Activated naive CD8-positive, alpha-beta T cell treated with anti-CD3 and anti-CD28 coated beads, Interleukin-2, amount 50 U/mL, for 24 hours (primary cell): ENCODE results near the gene HRC.

Source experiments
- ATAC-seq: fragments of 150-1000 bp; cut with Tn5 transposase; one replicate; pipeline ENCODE4 v1.10.0; 2021
- DNase-seq: peaks from one replicate; pipeline ENCODE4 v3.0.0; 2021
- H3K27ac Mint-ChIP-seq: one replicate; pipeline ENCODE4 v1.8.0; 2021; ENCODE audit warnings: mild to moderate bottlenecking, mixed read lengths
- H3K27me3 Mint-ChIP-seq: one replicate; pipeline ENCODE4 v1.8.0; 2021; ENCODE audit warnings: mixed read lengths
- H3K36me3 Mint-ChIP-seq: one replicate; pipeline ENCODE4 v1.8.0; 2021; ENCODE audit warnings: low read depth, mixed read lengths
- H3K4me1 Mint-ChIP-seq: one replicate; pipeline ENCODE4 v1.8.0; 2021; ENCODE audit warnings: mixed read lengths
- H3K4me3 Mint-ChIP-seq: one replicate; pipeline ENCODE4 v1.8.0; 2021; ENCODE audit warnings: mild to moderate bottlenecking, moderate library complexity, mixed read lengths
- H3K9me3 Mint-ChIP-seq: one replicate; pipeline ENCODE4 v1.8.0; 2021; ENCODE audit warnings: mixed read lengths

Gene HRC

DNA sequence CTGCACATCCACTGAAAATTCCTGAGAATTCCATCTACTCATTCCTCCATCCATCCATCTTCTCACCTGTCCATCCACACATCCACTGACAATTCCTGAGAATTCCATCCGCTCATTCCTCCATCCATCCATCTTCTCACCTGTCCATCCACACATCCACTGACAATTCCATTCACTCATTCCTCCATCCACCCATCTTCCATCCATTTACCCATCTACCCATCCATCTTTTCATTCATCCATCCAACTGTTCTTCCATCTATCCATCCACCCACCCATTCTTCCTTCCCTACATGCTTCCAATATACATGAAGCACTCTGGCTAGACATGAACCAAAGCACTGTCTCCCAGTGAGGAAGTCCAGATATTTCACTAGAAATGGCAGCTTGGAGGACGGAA lies 18.0 kb upstream of the HRC start:
- ATAC-seq: no peak
- DNase-seq: no peak
- H3K4me1 Mint-ChIP-seq: peaks cover 9% of the 10 kb centered on the region
- H3K27ac Mint-ChIP-seq: no peak overlapping the region
- H3K27me3 Mint-ChIP-seq: peaks cover 6% of the 10 kb centered on the region
- no peaks in the 10 kb centered on the region for H3K36me3 Mint-ChIP-seq
- no peaks in the 10 kb centered on the region for H3K9me3 Mint-ChIP-seq
- no peak overlapping the region for H3K4me3 Mint-ChIP-seq

DNA sequence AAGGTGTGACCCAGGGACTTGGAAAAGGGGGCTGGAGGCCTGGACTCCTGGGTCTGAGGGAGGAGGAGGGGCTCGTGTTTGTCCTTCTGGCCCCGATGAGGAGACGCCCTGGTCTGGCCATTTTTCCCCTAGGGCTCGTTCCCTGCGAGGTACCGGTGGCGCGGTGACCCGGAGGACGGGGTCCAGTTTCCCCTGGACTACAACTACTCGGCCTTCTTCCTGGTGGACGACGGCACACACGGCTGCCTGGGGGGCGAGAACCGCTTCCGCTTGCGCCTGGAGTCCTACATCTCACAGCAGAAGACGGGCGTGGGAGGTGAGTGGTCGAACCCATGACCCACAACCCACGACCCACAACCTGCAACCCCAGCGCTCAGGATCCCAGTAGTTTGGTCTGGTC lies 13.2 kb upstream of the HRC start:
- Mint-ChIP-seq H3K36me3 (no peaks in the 10 kb centered on the region), H3K4me3 (no peak overlapping the region), H3K9me3 (no peaks in the 10 kb centered on the region), H3K27ac (no peak overlapping the region), H3K4me1 (no peaks in the 10 kb centered on the region), H3K27me3 (peaks cover 11% of the 10 kb centered on the region)
- ATAC-seq (no peak), DNase-seq (no peak)

DNA sequence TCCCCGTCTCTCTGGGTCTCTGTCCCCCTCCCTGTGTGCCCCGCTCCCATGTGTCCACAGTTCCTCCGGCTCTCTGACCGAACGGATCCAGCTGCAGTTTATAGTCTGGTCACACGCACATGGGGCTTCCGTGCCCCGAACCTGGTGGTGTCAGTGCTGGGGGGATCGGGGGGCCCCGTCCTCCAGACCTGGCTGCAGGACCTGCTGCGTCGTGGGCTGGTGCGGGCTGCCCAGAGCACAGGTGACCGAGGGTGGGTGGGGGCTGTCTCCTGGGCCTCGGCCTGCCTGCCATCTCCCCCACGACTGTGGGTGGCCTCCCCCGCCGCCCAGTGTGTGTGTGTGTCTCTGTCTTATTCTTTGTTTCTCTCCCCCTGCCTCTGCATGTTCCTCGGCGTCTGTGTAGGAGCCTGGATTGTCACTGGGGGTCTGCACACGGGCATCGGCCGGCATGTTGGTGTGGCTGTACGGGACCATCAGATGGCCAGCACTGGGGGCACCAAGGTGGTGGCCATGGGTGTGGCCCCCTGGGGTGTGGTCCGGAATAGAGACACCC lies 12.7 kb upstream of the HRC start:
- Mint-ChIP-seq H3K27me3 (peaks cover 11% of the 10 kb centered on the region), H3K36me3 (no peaks in the 10 kb centered on the region), H3K9me3 (no peaks in the 10 kb centered on the region), H3K4me3 (no peak overlapping the region), H3K27ac (no peak overlapping the region), H3K4me1 (no peaks in the 10 kb centered on the region)
- ATAC-seq (no peak), DNase-seq (no peak)

DNA sequence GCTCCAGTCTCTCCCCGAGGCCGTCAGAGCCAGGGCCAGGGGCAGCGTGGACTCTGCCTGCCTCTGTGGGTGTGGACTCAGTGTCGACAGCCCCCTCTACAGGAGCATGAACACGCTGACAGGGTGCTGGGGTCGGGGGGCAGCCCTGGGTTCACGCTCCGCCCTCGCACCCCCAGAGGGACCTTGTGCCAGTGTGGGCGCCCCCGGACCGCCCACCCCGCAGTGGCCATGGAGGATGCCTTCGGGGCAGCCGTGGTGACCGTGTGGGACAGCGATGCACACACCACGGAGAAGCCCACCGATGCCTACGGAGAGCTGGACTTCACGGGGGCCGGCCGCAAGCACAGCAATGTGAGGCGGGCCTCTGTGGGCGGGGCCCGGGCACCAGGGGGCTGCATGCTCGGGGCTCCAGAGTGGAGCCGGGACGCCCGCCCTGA lies 10.7 kb upstream of the HRC start:
- peaks cover 9% of the 10 kb centered on the region for H3K27me3 Mint-ChIP-seq
- ATAC-seq (no peak), DNase-seq (no peak)
- H3K4me3 Mint-ChIP-seq: no peak overlapping the region
- no peak overlapping the region for H3K27ac Mint-ChIP-seq
- H3K4me1 Mint-ChIP-seq: no peaks in the 10 kb centered on the region
- H3K9me3 Mint-ChIP-seq: no peaks in the 10 kb centered on the region
- no peaks in the 10 kb centered on the region for H3K36me3 Mint-ChIP-seq

DNA sequence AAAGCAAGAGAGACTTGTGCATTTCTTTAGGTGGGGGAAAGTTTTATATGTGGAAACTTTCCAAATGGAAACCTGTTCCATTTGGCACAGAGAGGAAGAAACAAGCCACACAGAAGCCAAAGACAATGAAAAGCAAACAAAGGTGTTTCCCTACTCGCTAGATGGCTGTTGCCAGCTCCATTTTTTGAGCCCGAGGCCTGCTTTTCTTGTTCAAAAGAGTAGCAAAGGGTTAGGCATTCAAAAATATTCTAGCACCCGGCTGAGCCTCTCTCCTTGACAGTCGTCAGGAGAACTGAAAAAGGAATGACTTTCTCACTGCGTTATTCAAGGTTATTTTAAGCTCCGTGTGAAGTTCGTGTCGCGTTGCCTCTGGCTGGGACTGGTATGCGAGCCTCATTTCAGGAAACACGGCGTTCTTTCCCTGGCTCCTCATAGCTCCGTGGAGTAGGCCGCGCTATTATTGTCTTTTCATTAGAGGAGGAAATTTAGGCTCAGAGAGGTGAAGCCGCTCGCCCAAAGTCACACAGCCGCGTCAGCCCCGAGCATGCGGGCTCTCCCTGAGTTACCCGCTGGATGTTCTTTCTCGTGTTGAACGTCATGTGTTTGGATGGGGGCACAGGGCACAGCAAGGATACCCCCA lies 10.0 kb upstream of the HRC start:
- ATAC-seq (no peak), DNase-seq (no peak)
- H3K36me3 Mint-ChIP-seq: no peaks in the 10 kb centered on the region
- H3K9me3 Mint-ChIP-seq: no peaks in the 10 kb centered on the region
- no peaks in the 10 kb centered on the region for H3K4me1 Mint-ChIP-seq
- no peak overlapping the region for H3K4me3 Mint-ChIP-seq
- H3K27me3 Mint-ChIP-seq: peaks cover 14% of the 10 kb centered on the region
- H3K27ac Mint-ChIP-seq: no peak overlapping the region

DNA sequence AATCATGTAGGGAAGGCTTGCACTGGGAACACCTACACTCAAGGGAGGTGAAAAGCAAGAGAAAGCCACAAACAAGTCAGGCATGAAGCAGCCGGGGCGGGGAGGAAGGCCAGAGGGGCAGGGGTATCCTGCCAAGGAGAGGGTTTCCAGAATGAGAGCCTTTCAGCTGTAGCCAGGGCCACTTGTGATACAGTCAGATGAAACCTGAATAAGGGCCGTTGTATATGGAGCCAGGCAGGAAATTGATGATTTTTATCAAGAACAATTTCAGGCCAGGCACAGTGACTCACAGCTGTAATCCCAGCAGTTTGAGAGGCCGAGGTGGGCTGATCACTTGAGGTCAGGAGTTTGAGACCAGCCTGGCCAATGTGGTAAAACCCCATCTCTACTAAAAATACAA lies 6.8 kb upstream of the HRC start:
- H3K4me1 Mint-ChIP-seq: peaks cover 5% of the 10 kb centered on the region
- H3K36me3 Mint-ChIP-seq: no peaks in the 10 kb centered on the region
- H3K27me3 Mint-ChIP-seq: peaks cover 37% of the 10 kb centered on the region
- H3K27ac Mint-ChIP-seq: no peak overlapping the region
- DNase-seq: no peak
- no peaks in the 10 kb centered on the region for H3K9me3 Mint-ChIP-seq
- ATAC-seq: no peak
- no peak overlapping the region for H3K4me3 Mint-ChIP-seq

DNA sequence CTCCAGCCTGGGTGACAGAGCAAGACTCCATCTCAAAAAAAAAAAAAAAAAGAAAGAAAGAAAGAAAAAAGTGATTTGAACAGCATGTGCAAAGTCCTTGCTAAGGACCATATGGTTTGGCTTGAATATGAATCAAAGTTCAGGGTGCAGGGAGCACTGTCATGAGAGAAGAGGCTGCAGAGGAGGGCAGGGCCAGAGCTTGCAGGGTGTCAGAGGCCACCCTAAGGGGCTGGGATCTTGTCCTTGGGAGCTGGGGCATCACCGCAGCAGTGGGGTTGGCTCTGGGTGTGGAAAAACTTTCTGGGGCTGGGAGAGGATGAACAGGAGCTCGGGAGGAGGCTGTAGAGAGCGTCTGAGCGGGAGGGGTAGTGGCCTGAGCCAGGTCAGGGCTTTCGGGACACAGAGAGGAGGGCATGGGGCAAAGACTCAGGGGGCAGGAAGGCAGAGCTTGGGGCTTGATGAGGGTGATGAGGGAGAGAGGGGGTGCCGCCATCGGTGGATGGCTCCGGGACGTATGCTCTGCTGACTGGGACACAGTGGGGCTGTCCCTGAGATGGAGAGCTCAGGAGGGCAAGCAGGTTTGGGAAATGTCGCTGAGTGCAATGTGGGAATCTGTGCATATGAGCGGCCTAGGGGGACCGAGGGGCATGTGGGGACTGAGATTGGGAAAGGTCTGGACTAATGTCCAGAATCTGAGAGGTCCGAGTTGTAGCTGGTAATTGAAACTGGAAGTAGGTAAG lies 5.4 kb upstream of the HRC start:
- peaks cover 5% of the 10 kb centered on the region for H3K4me1 Mint-ChIP-seq
- H3K27ac Mint-ChIP-seq: no peak overlapping the region
- H3K27me3 Mint-ChIP-seq: peaks cover 40% of the 10 kb centered on the region

DNA sequence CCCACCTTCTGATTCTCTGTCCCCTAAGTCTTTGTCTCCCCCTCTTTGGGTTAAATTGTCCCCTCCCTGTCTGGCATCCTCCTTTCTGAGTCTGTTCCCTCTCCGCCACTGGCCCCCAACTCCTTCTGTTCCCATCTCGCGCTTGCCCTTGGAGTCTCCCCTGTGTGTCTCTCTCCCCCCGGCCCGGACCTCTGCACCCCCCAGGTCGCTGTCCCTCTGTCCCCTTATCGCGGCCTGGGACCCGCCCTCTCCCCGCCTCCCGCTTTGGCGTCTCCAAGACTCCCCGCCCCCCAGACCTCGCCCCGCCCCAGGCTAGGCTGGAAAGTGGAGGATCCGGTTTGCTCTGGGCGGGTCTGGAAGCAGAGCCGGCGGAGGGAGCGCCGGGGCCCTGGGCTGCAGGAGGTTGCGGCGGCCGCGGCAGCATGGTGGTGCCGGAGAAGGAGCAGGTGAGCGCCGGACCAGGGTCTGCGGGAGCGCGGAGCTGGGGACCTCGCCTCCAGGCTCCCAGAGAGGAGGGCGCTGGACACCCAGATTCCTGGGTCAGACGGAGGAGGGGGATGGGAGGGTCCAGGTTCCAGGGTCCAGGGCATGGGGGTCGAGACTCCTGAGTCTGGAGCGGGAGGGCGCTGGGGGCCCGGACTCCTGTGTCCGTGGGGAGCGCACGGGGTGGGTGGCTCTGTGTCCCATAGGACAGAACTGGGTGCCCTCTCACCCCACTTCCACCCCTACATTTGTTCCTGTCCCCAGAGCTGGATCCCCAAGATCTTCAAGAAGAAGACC lies 2.4 kb upstream of the HRC start, which contains the start of gene TRPM4:
TRPM4 (plus strand) TSS at position 348 of the 780 bp plus-strand sequence; CDS start at position 423, 75 bp downstream.
- H3K36me3 Mint-ChIP-seq: no peaks in the 10 kb centered on the region
- ATAC-seq (peak; percentile 51), DNase-seq (peak; percentile 67)
- no peaks in the 10 kb centered on the region for H3K9me3 Mint-ChIP-seq
- peaks cover 60% of the 10 kb centered on the region for H3K27me3 Mint-ChIP-seq
- peaks cover 5% of the 10 kb centered on the region for H3K4me1 Mint-ChIP-seq
- H3K27ac Mint-ChIP-seq: no peak within 1 kb of the TSS
- H3K4me3 Mint-ChIP-seq: peak within 1 kb of the TSS; percentile 46

More for the DNA sequence above, 5.4 kb upstream of the HRC start:
- DNase-seq: no peak
- no peak for ATAC-seq
- no peaks in the 10 kb centered on the region for H3K9me3 Mint-ChIP-seq
- H3K36me3 Mint-ChIP-seq: no peaks in the 10 kb centered on the region
- H3K4me3 Mint-ChIP-seq: no peak overlapping the region

DNA sequence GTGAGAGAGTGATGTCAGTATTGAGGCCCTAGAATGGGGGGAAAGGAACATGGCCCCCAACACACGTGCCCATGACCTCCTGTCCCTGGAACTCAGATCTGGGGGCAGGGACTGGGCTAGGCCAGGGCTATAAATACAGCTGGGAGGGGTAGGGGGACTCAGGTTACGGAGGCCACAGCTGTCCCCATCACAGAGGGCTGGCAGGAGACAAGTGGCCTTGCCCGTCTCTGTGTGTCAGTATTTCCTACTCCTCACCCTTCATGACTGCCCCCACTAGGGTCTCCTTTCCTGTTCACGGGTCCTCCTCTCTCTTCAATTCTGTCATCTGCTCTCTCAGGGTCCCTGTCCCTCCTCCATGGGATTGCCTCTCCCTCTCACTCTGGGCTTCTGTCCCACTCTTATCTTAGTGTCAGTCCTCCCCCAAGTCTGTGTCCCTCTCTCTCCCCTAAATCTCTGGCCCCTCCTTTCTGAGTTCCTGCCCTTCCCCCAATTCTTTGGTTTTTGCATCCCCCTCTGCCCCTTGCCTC lies 687 bp upstream of the HRC start:
- Mint-ChIP-seq H3K4me1 (peaks cover 13% of the 10 kb centered on the region), H3K4me3 (no peak overlapping the region), H3K27ac (no peak overlapping the region), H3K36me3 (no peaks in the 10 kb centered on the region), H3K9me3 (no peaks in the 10 kb centered on the region), H3K27me3 (peaks cover 76% of the 10 kb centered on the region)
- DNase-seq: no peak
- no peak for ATAC-seq

DNA sequence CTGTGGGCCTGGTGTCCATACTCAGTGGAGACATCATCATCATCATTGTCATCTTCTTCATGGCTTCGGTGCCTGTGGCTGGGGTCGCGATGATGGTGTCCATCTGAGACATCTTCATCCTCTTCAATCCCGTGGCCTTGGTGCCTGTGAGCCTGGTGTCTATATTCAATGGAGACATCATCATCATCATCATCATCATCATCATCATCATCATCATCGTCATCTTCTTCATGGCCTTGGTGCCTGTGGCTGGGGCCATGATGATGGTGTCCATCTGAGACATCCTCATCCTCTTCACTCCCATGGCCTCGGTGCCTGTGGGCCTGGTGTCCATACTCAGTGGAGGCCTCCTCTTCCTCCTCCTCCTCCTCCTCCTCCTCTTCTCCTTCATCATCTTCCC lies 917 bp downstream of the HRC start:
- Mint-ChIP-seq H3K27me3 (peaks cover 74% of the 10 kb centered on the region), H3K4me3 (no peak overlapping the region), H3K27ac (no peak overlapping the region), H3K4me1 (peaks cover 24% of the 10 kb centered on the region), H3K36me3 (no peaks in the 10 kb centered on the region), H3K9me3 (no peaks in the 10 kb centered on the region)
- DNase-seq (no peak), ATAC-seq (no peak)

DNA sequence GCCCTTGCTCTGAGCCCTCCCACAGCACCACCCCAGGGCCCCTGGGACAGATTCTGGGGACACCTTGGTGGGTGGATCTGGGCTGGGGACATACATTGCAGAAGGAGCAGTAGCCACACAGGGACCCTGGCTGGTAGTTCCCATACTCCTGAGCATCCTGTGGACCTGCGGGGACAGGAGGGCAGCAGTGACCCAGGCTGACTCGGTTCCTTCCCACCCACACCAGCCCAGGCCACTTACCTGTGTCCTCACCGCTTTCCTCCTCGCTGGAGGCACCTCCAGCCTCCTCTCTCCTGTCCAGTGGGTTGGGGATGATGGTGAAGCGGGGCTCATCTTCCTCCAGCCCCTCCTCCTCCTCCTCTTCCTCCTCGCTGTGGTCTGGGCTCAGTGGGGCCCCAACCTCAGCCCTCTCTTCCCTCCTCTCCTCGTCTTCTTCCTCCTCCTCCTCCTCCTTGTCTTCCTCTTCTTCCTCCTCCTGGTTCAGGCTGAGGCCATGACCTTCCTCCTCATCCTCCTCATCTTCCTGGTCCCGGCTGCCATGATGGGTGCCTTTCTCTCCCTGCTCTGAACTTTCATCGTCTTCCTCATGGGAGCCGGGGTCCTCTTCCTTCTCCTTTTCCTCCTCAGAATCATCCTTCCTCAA lies 1.9 kb downstream of the HRC start:
- Mint-ChIP-seq H3K27ac (peak overlapping the region; percentile 13), H3K36me3 (no peaks in the 10 kb centered on the region), H3K4me1 (peaks cover 28% of the 10 kb centered on the region), H3K27me3 (peaks cover 79% of the 10 kb centered on the region), H3K9me3 (no peaks in the 10 kb centered on the region), H3K4me3 (no peak overlapping the region)
- no peak for ATAC-seq
- no peak for DNase-seq

DNA sequence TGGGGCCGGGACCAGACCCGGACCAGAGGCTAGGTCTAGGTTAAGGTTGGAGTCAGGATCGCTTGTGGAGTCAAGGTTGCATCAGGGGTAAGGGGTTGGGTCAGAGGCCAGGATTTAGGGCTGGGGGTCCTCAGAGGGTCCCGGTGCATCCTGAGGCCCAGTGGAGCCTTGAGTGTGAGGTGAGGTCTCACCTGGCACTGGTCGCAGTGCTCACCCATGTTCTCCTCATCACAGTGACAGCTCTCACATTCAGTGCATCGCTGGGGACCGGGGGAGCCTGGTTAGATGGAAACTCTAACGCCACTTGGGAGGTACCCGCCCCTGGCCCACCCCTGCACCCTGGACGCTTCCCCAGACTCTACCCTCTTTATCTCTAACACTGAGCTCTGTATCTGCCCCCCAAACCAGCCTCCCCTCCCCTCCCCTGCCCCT lies 3.1 kb downstream of the HRC start:
- H3K27me3 Mint-ChIP-seq: peaks cover 78% of the 10 kb centered on the region
- peaks cover 26% of the 10 kb centered on the region for H3K4me1 Mint-ChIP-seq
- H3K9me3 Mint-ChIP-seq: no peaks in the 10 kb centered on the region
- DNase-seq (no peak), ATAC-seq (no peak)
- no peak overlapping the region for H3K4me3 Mint-ChIP-seq
- no peak overlapping the region for H3K27ac Mint-ChIP-seq
- H3K36me3 Mint-ChIP-seq: no peaks in the 10 kb centered on the region

DNA sequence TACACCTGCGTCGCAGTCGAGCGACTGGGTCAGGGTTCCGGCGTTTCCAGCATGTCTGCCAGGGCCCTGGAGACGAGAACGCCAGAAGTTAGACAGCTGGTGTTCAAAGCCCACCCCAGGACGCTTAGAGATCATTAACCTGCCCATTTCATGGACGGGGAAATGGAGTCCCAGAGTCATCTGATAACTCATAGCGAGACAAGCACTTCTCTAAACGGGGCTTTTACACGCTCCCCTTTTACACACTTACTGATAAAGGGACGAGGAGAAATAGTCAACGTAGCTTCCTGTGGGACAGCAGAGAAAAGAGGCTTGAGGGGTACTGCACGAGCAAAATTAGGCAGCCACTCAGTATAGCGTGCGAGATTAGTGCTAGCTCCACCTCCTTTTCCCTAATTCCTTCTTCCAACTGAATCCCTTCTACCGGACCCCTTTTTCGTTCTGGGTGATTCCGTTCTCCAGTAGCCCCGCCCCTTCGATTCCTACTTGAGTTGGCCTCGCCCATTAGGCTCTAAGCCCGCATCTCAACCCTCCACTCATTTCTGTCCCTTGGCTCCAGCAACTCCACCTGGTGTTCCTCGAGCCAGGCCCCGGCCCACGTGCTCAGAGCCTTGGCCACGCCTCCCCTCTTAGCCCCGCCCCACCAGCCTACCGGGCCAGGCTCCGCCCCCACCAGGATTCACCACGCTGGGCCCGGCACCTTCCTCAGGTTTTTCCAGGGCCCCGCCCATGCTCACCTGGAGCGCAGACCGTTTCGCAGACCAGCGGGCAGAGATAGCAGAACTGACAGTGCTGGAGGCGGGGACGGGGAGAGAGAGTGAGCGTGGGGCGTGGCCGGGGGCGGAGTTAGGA lies 3.7 kb downstream of the HRC start:
- peak; percentile 51 for DNase-seq
- no peaks in the 10 kb centered on the region for H3K9me3 Mint-ChIP-seq
- peaks cover 84% of the 10 kb centered on the region for H3K27me3 Mint-ChIP-seq
- H3K27ac Mint-ChIP-seq: no peak overlapping the region
- no peak for ATAC-seq
- H3K4me1 Mint-ChIP-seq: peaks cover 26% of the 10 kb centered on the region
- H3K36me3 Mint-ChIP-seq: no peaks in the 10 kb centered on the region
- peak overlapping the region; percentile 42 for H3K4me3 Mint-ChIP-seq
